ENCODE measurements around the gene FCHO1.

FCHO1 gene

DNA sequence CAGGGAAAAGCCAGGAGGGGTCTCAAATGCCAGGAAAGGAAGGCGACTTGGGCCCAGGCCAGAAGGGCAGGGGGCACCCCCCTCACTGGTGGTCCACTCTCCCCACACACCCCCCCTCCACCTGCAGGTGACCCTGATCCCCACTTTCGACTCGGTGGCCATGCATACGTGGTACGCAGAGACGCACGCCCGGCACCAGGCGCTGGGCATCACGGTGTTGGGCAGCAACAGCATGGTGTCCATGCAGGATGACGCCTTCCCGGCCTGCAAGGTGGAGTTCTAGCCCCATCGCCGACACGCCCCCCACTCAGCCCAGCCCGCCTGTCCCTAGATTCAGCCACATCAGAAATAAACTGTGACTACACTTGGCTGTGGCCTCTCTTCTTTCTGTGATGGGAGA is 17.1 kb upstream of the FCHO1 start:
- no peak for DNase-seq

DNA sequence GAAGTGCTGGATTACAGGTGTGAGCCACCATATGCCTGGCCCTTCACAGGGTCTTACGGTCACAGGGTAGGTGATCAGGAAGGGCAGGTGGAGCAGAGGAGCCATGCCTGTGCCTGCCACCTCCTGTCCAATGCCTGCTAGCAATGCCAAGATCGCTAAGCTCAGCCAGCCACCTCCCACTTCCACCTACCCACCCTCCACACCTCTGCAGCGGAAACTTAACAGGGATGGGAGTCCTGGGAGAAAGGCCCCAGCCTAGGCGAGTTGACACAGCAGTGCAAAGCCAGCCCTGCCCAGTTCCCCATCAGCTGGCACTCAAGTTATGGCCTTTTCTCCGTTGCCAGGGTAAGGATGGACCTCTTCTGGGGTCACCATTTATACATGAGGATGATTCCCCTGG is 15.9 kb upstream of the FCHO1 start:
- DNase-seq: no peak

DNA sequence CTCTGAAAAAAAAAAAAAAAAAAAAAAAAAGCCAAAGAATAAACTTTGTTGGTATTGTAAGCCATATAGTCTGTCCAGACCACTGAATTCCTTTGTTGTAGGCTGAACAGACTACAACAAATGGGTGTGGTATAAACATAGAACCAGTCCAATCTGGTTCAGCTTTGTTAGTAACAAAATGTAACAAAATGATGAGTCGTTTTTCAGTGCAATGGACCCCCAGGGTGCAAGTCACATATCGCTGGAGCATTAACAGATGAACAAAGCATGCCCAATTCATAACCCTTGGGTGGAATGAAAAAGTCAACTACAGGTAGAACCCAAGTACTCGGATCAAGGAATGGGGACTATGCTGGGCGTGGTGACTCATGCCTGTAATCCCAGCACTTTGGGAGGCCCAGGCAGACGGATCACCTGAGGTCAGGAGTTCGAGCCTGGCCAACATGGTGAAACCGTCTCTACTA is 13.6 kb upstream of the FCHO1 start:
- DNase-seq: no peak

DNA sequence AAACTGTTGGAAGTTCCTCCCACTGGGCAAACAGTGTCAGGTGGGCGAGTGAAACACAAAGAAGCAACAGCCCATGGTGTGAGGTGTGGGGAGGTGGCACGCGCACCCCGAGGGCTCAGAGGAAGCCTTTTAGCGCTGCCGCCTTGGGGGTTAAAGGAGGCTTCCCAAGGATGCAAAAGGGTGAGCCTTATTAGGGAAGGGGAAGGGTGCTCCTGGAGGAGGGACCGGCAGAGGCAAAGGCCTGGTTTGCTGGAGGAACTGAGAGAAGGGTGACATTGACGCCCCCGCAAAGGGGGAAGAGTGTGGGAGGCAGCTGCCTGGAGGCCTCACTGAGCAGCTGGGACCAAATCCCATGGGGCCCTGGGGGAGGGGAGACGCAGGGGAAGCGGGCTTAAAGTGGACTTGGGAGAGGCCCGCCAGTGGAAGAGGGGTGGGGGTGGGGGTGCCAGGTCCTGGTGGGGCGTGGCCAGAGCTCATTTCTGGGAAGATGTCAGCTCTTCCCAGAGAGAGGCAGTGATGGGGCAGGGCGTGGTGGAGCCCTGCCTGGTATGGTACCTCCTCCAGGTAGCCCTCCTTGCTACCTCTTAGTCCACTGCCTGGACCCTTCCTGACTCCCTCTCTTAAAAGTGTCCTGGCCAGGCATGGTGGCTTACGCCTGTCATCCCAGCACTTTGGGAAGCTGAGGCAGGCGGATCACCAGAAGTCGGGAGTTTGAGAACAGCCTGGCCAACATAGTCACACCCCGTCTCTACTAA is 12.0 kb upstream of the FCHO1 start:
- DNase-seq: peak in 1 of 2 donors; percentile 56

DNA sequence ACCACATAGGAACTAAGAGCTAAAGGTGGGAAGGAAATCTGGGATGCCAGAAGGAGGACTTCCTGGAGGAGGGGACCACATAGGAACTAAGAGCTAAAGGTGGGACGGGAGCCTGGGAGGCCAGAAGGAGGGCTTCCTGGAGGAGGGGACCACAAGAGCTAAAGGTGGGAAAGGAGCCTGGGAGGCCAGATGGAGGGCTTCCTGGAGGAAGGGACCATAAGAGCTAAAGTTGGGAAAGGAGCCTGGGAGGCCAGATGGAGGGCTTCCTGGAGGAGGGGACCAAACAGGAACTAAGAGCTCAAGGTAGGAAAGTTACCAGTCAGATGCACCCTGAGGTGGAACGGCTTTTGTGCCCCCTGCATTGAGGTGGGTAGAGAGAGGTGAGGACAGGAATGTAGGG is 9.8 kb upstream of the FCHO1 start:
- DNase-seq: no peak

DNA sequence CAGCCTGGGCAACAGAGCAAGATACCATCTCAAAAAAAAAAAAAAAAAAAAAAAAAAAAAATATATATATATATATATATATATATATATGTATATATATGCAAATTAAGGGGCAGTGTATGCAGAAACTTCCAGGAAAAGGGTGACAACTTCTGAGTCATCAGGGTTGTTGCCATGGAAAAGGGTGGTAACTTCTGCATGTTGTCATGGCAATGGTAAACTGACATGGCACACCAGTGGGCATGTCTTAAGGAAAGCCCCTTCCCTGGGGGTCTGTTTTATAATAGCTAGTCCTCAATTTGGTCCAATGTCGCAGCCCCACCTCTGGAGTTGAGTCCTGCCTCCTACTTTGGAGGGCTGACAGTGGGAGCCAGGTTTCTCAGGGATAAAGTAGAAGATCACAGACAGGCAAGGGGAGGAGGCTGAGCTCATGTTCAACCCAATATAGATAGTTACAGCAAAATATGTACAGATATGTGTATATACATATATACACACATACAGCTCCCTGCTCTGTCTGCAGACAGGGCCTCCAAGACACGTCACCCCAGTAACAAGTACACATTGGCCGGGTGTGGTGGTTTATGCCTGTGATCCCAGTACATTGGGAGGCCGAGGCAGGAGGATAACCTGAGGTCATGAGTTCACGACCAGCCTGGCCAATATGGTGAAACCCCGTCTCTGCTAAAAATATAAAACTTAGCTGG is 7.2 kb upstream of the FCHO1 start:
- DNase-seq: peak; percentile 35 to 53

DNA sequence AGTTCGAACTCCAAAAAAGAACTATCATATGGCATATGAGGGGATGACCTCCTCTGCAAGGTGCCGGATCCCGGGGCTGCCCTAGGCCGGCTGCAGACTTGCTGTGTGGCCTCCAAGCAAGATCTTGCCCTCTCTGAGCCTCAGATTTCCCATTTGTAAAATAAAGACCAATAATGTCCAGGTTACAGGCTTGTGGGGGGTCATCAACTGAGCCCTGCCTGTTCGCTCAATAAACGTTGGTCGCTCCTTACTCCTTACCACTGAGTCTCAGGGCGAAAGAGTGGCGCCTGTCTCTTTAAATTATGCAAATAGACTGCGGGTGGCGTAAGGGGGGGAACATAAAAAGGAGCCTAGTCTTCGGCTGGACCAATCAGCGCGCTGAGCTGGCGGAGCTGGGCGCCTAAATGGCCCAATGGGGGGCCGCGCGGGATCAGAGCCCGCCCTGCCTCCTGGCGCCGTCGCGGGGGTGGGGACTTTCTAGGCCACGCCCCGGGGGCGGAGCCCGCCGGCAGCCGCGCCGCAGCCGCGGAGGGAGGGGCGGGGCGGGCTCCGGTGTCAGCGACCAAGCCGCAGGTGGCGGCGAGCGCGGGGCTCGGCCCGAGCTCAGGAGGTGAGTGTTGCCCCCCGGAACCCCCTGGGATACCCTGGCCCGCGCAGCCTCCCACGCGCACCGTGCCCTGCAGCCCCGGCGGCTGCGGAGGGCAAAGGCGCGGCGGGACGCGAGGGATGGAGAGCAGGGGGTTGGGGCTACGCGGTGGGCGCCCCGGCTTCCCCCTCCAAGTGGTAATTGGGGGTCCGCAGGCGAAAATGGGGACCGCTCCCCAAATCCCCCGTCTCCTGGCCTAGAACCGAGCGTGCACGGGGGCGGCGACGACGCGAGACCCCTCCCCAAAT is 3.8 kb upstream of the FCHO1 start:
- peak; percentile 96 for DNase-seq

DNA sequence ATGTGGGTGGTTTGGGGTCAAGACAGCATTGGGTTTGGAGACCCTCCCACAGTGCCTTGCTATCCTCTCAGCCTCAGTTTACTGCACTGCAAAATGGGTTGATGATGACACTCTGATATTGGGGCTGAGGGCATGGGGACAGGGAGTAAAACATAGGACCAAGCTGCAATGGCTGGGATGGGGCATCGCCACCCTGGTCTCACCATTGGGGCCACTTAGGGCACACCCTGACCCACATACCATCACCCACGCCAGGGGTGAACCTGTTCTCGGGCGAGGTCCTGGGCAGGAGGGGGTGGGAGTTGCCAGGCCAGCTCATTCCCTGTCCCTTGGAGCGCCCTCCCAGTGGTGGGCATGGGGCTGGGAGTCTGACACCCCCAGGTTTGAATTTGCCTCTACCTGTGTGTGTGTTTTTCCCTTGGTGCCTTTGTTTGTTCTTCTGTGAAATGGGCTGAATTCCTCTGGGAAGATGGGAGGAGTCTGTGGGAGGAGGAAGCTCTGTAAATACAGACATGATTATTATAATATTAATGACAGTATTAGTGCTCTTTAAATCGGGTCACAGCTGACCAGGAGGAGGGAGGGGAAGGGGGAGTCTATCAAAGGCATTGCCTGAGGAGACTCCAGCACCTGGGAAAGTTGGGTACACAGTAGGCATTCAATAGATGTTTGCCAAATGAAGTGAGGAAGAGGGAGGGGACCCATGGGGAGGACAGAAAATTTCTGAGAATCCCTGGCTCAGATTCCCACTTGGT is 2.2 kb upstream of the FCHO1 start:
- DNase-seq: no peak

DNA sequence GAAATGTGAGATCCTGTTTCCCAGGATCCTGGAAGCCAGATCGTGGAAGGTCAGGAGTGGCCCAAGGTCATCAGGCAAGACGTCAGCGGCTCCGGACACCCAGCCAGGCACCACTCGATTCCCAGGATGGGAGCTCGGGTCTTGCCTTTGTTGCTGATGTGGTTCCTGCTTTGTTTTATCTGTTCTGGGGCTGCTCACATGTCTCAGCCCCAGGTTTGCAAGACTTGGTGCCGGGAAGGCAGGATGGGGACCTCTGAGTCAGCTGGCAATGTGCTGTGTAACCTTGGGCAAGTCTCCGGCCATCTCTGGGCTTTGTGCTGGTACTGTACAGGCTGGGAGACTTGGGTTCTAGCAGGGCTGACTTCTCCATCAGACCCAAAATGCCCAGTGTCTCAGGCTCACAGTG is 1.4 kb upstream of the FCHO1 start:
- no peak for DNase-seq

DNA sequence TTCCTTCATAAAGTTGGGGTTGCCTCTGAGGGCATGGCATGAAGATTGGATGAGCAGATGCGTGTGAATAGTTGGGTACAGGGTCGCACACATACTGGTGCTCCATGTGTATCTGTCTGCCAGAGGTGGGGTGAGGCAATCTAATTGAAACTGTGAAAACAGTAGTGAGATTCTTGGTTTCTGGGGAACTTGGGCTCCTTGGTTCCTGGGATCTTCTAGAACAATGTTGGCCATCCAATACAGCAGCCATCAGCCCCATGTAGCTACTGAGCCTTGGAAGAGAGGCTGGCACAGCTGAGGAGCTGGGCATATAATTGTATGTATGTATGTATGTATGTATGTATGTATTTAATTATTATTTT is 616 bp downstream of the FCHO1 start:
- DNase-seq: no peak

DNA sequence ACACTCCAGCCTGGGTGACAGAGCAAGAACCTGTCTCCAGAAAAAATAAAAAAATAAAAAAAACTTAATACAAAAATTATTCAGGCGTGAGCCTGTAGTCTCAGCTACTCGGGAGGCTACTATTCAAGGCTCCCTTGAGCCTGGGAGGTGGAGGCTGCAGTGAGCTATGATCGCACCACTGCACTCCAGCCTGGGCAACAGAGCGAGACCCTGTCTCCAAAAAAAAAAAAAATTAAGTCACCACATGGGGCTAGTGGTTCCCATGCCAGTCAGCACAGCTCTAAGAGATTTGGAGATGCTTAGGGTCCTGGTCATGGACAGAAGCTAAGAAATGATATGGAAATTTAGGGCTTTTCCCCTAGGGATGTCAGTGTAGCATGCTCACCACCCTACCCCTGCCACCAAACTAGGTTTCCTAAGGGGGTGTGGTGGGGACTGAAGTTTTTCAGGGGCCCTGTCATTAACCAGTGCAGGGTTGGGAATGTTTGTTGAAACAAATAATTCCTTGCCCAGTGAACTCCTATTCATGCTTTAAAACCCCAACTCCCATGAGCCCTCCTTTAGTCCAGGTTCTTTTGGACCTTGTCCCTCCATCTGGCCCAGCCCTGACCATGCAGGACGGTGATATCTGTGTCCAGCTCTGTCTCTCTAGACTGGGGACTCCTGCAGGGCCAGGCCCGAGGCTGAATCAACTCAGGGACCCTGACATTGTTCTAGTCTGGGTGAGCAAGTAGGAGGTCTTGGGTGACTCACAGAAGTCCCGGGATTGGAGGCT is 1.8 kb downstream of the FCHO1 start:
- no peak for DNase-seq

DNA sequence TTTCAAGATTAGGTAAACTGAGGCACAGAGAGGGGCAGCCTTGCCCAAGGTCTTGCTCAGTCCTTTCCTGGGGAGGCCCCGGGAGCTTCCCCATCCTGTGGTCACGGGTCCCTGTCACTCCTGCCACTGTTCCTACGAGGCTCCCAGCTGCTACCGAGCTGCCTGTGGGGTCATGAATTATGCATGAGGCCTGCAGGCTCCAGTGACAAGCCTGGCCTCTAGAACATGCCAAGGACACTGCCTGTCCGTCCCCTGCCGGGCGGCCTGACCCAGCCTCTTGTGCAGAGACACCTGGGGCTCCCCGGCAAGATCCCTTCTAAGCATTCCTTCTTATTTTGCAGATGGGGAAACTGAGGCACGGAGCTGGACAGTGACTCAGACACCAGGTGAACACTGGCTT is 2.7 kb downstream of the FCHO1 start:
- DNase-seq: no peak

DNA sequence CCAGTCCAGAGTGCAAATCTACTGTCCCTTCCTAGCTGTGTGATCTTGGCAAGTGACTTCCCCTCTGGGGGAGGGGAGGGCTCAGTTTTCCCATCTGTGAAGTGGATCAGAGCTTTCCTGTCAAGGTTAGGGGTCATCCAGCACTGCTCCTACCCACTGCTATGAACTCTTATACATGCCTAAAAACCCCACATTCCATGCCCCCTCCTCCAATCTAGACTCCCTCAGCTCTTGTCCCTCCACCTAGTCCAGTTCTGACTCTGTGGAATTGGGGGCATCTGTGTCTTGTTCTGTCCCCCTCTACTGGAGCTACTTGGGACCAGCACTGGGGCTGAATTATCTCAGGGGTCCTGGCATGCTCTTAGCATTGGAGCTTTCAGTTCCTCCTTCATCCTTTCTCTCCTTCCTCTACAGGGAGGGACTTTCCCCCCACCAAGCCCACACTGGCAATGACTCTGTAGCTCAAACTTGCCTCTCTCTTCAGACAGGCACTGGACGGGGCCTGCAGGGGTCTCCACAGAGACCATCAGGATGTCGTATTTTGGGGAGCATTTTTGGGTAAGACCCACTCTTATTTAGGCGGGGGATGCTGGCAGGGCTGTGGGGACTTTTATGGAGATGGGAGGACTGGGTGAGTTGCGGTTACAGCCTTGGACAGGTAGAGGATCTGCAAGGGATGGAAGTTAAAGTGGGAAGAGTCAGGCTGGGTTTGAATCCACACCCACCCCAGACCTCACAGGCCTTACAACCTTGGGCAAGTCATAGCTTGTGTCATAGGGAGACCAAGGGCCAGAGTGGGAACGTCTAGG is 3.6 kb downstream of the FCHO1 start:
- peak in 1 of 2 donors; percentile 60 for DNase-seq

DNA sequence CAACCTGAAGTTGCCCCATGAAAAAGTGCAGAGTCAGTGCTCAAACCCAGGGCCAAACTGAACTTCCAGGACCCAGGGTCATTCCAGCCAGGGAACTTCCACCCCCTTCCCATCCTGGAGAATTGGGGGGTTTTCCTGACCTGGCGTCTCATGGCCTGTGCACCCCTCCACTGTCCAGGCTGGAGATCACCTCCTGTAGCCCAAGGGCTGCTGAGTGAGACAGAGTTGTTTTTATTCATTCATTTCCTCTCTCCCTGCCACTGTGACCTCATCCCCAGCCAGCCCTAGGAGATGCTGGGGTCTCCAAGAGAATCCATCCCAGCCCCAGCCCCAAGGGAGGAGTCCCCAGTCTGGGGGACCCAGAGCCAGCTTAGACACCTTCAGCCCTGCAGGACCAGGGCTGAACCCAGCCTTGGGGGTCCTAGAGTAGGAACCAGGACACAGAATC is 4.2 kb downstream of the FCHO1 start:
- no peak for DNase-seq

DNA sequence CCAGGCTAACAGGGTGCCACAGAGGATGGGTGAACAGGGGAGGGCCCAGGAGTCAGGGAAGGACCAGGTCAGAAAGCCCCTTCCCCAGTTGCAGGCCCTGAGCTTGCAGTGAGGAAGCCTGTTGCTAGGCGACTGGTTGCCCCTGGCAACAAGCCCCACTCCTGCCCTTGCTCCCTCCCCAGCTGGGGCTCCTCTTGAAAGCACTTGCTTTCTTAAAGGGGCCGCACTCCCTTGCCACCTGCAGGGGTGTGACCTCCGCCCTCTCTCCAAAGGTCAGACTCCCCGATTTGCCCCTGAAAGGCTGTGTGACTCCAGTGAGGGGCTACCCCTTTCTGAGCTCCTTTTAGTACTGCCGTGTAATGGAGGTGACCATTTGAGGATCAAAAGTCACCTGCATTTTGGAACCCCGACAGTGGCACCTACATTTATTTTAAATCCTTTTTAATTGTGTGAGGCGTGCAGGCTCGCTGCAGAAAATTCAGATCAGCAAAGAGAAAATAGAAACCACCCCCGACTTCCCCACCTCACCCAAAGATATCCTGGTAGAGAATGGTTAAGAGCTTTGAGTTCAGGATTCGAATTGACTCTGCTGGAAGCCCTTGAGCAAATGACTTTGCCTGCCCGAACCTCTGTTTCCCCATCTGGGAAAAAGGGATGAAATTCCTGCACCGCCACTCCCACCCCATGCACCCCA is 4.8 kb downstream of the FCHO1 start:
- peak; percentile 59 for DNase-seq

DNA sequence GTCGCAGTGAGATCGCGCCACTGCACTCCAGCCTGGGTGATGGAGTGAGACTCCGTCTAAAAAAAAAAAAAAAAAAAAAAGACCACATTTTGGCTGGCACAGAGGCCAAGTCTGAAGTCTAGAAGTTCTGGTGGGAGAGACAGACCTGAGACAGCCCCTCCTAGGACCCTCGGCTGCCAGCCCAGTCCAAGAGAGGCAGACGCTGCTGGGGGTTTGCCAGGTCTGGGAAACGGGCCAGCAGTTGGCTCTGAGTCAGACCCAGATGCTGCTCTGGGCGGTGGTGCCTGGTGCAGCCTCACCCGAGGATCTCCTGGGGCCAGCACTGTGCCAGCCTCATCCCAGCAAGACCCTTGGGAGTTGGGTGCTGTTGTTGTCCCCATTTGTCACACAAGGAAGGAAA is 5.8 kb downstream of the FCHO1 start:
- DNase-seq: no peak

DNA sequence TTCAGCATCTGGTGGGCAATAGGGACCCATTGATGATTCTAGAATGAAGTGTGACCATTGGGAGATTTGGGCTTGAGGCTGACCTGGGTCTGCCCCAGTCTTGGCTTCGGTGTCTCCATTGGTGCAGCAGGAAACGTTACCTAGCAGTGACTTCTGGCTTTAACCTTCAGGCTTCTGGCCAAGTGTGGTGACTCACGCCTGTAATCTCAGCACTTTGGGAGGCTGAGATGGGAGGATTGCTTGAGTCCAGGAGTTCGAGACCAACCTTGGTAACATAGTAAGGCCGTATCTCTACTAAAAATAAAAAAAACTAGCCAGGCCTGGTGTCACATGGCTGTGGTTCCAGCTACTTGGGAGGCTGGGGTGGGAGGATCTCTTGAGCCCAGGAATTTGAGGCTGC is 7.2 kb downstream of the FCHO1 start:
- no peak for DNase-seq

DNA sequence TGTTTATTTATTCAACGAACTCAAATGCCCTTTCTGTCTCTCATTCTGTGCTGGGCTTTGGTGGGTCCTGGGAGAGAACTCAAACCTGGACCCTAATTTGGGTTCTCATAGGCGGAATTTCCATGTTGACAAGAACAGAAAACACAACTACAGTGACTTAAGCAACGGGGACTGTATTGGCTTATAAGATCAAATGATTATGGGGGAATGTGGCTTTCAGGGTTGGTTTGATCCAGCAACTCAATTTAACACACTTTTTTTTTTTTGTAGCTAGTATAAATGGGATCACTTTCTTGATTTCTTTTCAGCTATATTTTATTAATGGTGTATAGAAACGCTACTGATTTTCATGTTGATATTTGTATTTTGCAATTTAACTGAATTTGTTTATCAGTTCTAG is 9.9 kb downstream of the FCHO1 start:
- no peak for DNase-seq

DNA sequence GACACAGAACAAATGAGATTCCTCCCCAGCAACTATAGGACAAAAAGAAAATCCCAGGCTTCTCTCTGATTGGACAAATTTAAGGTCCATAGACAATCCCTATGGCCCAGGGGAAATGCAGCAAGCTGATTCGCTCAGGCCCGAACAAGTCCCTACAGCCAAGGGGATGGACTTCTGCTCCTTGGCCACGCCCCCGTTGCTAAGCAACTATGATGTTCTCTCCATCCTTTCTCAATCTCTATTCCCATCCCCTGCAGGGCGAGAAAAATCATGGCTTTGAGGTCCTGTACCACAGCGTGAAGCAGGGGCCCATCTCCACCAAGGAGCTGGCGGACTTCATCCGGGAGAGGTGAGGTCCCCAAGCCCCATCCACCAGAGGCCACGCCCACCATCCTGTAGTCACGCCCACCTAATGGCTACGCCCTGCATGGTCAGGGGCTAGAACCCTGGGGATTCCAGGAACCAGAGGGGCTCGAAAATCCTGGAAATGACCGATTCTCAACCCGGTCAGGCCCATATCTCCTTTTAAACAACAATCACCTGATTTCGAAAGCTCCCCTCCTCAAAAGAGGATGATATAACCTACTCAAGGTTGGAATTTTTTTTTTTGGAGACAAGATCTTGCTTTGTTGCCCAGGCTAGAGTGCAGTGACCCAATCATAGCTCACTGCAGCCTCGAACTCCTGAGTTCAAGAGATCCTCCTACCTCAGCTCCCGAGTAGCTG is 11.4 kb downstream of the FCHO1 start:
- DNase-seq: peak in 1 of 2 donors; percentile 44

DNA sequence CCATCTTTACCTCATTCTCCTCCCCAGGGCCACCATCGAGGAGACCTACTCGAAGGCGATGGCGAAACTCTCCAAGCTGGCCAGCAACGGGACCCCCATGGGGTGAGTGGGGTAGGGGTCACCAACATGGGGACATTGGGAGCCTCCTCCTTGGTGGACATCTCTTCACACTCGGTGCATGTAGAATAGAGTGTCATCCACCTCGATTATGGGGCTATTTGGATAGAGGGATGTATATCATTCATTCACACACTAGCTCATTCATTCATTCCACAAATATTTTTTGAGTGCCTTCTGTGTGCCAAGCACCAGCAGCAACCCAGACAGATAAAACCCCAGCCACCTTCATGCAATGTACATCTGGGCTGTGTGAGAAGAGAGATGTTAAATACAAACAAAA is 13.1 kb downstream of the FCHO1 start:
- DNase-seq: no peak

All from CD4-positive, alpha-beta T cell treated with Interferon alpha-2 for 1 hour (primary cell).